Epidermal melanocyte (primary cell): ENCODE measurements around the gene ABCA1.

Experiments used
- DNase-seq: peaks from one replicate; pipeline ENCODE4 v3.0.0; 2011; ENCODE audit warnings: low spot score; ENCODE audit not compliant: insufficient read length

The ABCA1 gene

GRCh38 chr9:104841601-104842141 lies 86.3 kb downstream of the ABCA1 start:
- no peak for DNase-seq

GRCh38 chr9:104838958-104839357 lies 89.0 kb downstream of the ABCA1 start:
- DNase-seq, result no peak

GRCh38 chr9:104836767-104837166 lies 91.2 kb downstream of the ABCA1 start:
- no peak for DNase-seq

GRCh38 chr9:104836235-104836634 lies 91.7 kb downstream of the ABCA1 start:
- no peak for DNase-seq

- no peak for DNase-seq
These were observed 92.8 kb downstream of the ABCA1 start for GRCh38 chr9:104835161-104835560.

- DNase-seq, result no peak
These were observed 94.3 kb downstream of the ABCA1 start for GRCh38 chr9:104833696-104834095.

- DNase-seq, result no peak
These were observed 96.3 kb downstream of the ABCA1 start for GRCh38 chr9:104831681-104832080.

GRCh38 chr9:104826911-104827310 lies 101.0 kb downstream of the ABCA1 start:
- DNase-seq, result no peak

GRCh38 chr9:104826079-104826775 lies 101.7 kb downstream of the ABCA1 start:
- DNase-seq, result no peak

- DNase-seq, result no peak
These were observed 107.6 kb downstream of the ABCA1 start for GRCh38 chr9:104820336-104820735.

GRCh38 chr9:104819033-104819432 lies 108.9 kb downstream of the ABCA1 start:
- no peak for DNase-seq

- no peak for DNase-seq
These were observed 110.5 kb downstream of the ABCA1 start for GRCh38 chr9:104817437-104817836.

- no peak for DNase-seq
These were observed 111.9 kb downstream of the ABCA1 start for GRCh38 chr9:104815851-104816565.

GRCh38 chr9:104810421-104811339 lies 117.3 kb downstream of the ABCA1 start:
- DNase-seq, result no peak

- no peak for DNase-seq
These were observed 119.8 kb downstream of the ABCA1 start for GRCh38 chr9:104808035-104808614.

GRCh38 chr9:104805441-104805840 lies 122.5 kb downstream of the ABCA1 start:
- no peak for DNase-seq

GRCh38 chr9:104802906-104803305 lies 125.0 kb downstream of the ABCA1 start:
- no peak for DNase-seq

GRCh38 chr9:104802110-104802509 lies 125.8 kb downstream of the ABCA1 start:
- no peak for DNase-seq

- DNase-seq, result no peak
These were observed 127.7 kb downstream of the ABCA1 start for GRCh38 chr9:104800068-104800785.

- DNase-seq, result no peak
These were observed 129.6 kb downstream of the ABCA1 start for GRCh38 chr9:104798209-104798995.
